ENCODE results near the gene RRAD.

DNA sequence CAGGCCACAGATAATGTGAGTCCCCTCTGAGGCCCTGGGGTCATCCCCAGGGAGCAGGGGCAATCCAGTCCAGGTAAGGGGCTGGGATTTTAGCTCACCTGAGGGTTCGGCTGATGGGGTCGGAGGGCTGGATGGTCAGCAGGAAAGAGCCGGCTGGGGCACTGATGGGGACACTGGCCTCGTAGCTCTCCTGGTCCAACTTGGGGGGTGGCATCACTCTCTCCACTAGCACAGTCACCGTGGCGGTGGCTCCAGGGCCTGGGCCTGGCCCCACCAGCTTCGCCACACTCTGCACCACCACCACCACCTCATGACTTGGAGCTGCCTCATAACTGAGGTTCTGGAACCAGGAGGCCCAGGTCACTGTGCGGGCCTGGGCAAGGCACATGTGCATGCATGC lies 13.5 kb downstream of the RRAD start:
- TF ChIP-seq, protein P1, sequence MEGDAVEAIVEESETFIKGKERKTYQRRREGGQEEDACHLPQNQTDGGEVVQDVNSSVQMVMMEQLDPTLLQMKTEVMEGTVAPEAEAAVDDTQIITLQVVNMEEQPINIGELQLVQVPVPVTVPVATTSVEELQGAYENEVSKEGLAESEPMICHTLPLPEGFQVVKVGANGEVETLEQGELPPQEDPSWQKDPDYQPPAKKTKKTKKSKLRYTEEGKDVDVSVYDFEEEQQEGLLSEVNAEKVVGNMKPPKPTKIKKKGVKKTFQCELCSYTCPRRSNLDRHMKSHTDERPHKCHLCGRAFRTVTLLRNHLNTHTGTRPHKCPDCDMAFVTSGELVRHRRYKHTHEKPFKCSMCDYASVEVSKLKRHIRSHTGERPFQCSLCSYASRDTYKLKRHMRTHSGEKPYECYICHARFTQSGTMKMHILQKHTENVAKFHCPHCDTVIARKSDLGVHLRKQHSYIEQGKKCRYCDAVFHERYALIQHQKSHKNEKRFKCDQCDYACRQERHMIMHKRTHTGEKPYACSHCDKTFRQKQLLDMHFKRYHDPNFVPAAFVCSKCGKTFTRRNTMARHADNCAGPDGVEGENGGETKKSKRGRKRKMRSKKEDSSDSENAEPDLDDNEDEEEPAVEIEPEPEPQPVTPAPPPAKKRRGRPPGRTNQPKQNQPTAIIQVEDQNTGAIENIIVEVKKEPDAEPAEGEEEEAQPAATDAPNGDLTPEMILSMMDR (IDR thresholded peaks at IDR 0.05): no peak
- no peak for TF ChIP-seq EP300 (IDR thresholded peaks at IDR 0.05)
- TF ChIP-seq POLR2A (IDR thresholded peaks at IDR 0.05): no peak
